Activated CD4-positive, alpha-beta memory T cell treated with anti-CD3 and anti-CD28 coated beads for 36 hours (primary cell): ENCODE measurements around the gene PARD3B. TPM values are rescaled to one million over a fixed set of nuclear protein-coding genes. Genes with fewer than 3 reads are reported as not detected.
A peak's percentile ranks its signal among the peaks of the same experiment; 100 is the strongest.

Source experiments
- CTCF ChIA-PET: fragments of 350-600 bp; sonication (Branson Sonifier 250); formaldehyde crosslinking; loops from one replicate; lab custom pipeline; 2021; ENCODE audit warnings: antibody characterized with exemption, inconsistent platforms; lab: Charles Lee
- POLR2A ChIA-PET: fragments of 350-600 bp; sonication (Branson Sonifier 250); formaldehyde crosslinking; loops from one replicate; lab custom pipeline; 2021; ENCODE audit warnings: antibody characterized with exemption; lab: Charles Lee
- DNase-seq: peaks from one replicate; pipeline ENCODE4 v3.0.0-alpha.2; 2020
- H3K27ac Mint-ChIP-seq: one replicate; pipeline ENCODE4 v1.8.0; 2021; ENCODE audit warnings: mixed read lengths
- H3K27me3 Mint-ChIP-seq: one replicate; pipeline ENCODE4 v1.8.0; 2021; ENCODE audit warnings: mixed read lengths
- H3K36me3 Mint-ChIP-seq: one replicate; pipeline ENCODE4 v1.8.0; 2021; ENCODE audit warnings: mixed read lengths
- H3K4me1 Mint-ChIP-seq: one replicate; pipeline ENCODE4 v1.8.0; 2021; ENCODE audit warnings: low read depth, mixed read lengths
- H3K4me3 Mint-ChIP-seq: one replicate; pipeline ENCODE4 v1.8.0; 2021; ENCODE audit warnings: mild to moderate bottlenecking, mixed read lengths
- H3K9me3 Mint-ChIP-seq: one replicate; pipeline ENCODE4 v1.8.0; 2021; ENCODE audit warnings: mixed read lengths
- intact Hi-C: fragments of 100-400 bp; cut with micrococcal nuclease; formaldehyde crosslinking; loops from one replicate; pipeline ENCODE4 v1.15.1; 2023
- total RNA-seq, 2 experiments: library from RNA; stranded (reverse); gene quantifications; one replicate each; pipeline ENCODE4 v1.2.3, GENCODE V29; 2021

The PARD3B gene
- total RNA-seq, 2 experiments from 2014 or later: 0.07 to 0.70 TPM

GRCh38 chr2:205656461-205656860 lies 1111.2 kb downstream of the PARD3B start:
- Mint-ChIP-seq H3K27me3 (peaks cover 6% of the 10 kb centered on the region), H3K9me3 (no peaks in the 10 kb centered on the region), H3K4me3 (no peak overlapping the region), H3K4me1 (peaks cover 13% of the 10 kb centered on the region), H3K27ac (no peak overlapping the region), H3K36me3 (no peaks in the 10 kb centered on the region)
- ChIA-PET CTCF (no interaction called here), POLR2A (no interaction called here)
- intact Hi-C loops: no loop called here
- no peak for DNase-seq

GRCh38 chr2:205656941-205657340 lies 1111.7 kb downstream of the PARD3B start:
- H3K4me3 Mint-ChIP-seq: no peak overlapping the region
- intact Hi-C loops: no loop called here
- peaks cover 14% of the 10 kb centered on the region for H3K4me1 Mint-ChIP-seq
- ChIA-PET CTCF (no interaction called here), POLR2A (no interaction called here)
- no peaks in the 10 kb centered on the region for H3K9me3 Mint-ChIP-seq
- H3K36me3 Mint-ChIP-seq: no peaks in the 10 kb centered on the region
- no peak overlapping the region for H3K27ac Mint-ChIP-seq
- no peak for DNase-seq
- H3K27me3 Mint-ChIP-seq: peaks cover 6% of the 10 kb centered on the region

GRCh38 chr2:205657579-205657978 lies 1112.3 kb downstream of the PARD3B start:
- Mint-ChIP-seq H3K36me3 (no peaks in the 10 kb centered on the region), H3K4me3 (no peak overlapping the region), H3K27ac (no peak overlapping the region), H3K27me3 (peaks cover 6% of the 10 kb centered on the region), H3K4me1 (peaks cover 14% of the 10 kb centered on the region), H3K9me3 (no peaks in the 10 kb centered on the region)
- intact Hi-C loops: no loop called here
- no peak for DNase-seq
- POLR2A ChIA-PET: no interaction called here
- CTCF ChIA-PET: no interaction called here

- H3K4me1 Mint-ChIP-seq: peaks cover 14% of the 10 kb centered on the region
- H3K27ac Mint-ChIP-seq: no peak overlapping the region
- POLR2A ChIA-PET: no interaction called here
- intact Hi-C loops: no loop called here
- H3K27me3 Mint-ChIP-seq: peaks cover 6% of the 10 kb centered on the region
- H3K9me3 Mint-ChIP-seq: no peaks in the 10 kb centered on the region
- no peak for DNase-seq
- H3K4me3 Mint-ChIP-seq: no peak overlapping the region
- CTCF ChIA-PET: no interaction called here
- H3K36me3 Mint-ChIP-seq: no peaks in the 10 kb centered on the region
Observed at GRCh38 chr2:205658068-205658467, 1112.8 kb downstream of the PARD3B start.

- Mint-ChIP-seq H3K4me3 (no peak overlapping the region), H3K36me3 (no peaks in the 10 kb centered on the region), H3K27ac (no peak overlapping the region), H3K4me1 (peaks cover 14% of the 10 kb centered on the region), H3K9me3 (no peaks in the 10 kb centered on the region), H3K27me3 (peaks cover 6% of the 10 kb centered on the region)
- ChIA-PET CTCF (no interaction called here), POLR2A (no interaction called here)
- DNase-seq: no peak
- intact Hi-C loops: no loop called here
Observed at GRCh38 chr2:205658572-205658971, 1113.3 kb downstream of the PARD3B start.

GRCh38 chr2:205659922-205660321 lies 1114.6 kb downstream of the PARD3B start:
- H3K36me3 Mint-ChIP-seq: no peaks in the 10 kb centered on the region
- intact Hi-C loops: loop anchor here (5.0 kb wide), 1 partner anchor 48 kb away; no protein-coding TSS in a partner anchor
- H3K27me3 Mint-ChIP-seq: peaks cover 6% of the 10 kb centered on the region
- CTCF ChIA-PET: no interaction called here
- H3K27ac Mint-ChIP-seq: no peak overlapping the region
- no peak overlapping the region for H3K4me3 Mint-ChIP-seq
- peaks cover 14% of the 10 kb centered on the region for H3K4me1 Mint-ChIP-seq
- no peaks in the 10 kb centered on the region for H3K9me3 Mint-ChIP-seq
- DNase-seq: no peak
- POLR2A ChIA-PET: no interaction called here

- intact Hi-C loops: loop anchor here (5.0 kb wide), 1 partner anchor 48 kb away; no protein-coding TSS in a partner anchor
- ChIA-PET CTCF (interaction anchor here (0.5 to 2.3 kb wide), 4 partner anchors 15 to 245 kb away, joined by 3 to 11 read pairs (median 3); no protein-coding TSS in a partner anchor), POLR2A (no interaction called here)
- DNase-seq: peak; percentile 53
- Mint-ChIP-seq H3K36me3 (no peaks in the 10 kb centered on the region), H3K27me3 (peaks cover 6% of the 10 kb centered on the region), H3K27ac (no peak overlapping the region), H3K4me3 (no peak overlapping the region), H3K9me3 (no peaks in the 10 kb centered on the region), H3K4me1 (peaks cover 14% of the 10 kb centered on the region)
Observed at GRCh38 chr2:205660521-205661124, 1115.3 kb downstream of the PARD3B start.

GRCh38 chr2:205661281-205661680 lies 1116.0 kb downstream of the PARD3B start:
- Mint-ChIP-seq H3K9me3 (no peaks in the 10 kb centered on the region), H3K4me1 (peaks cover 14% of the 10 kb centered on the region), H3K27ac (no peak overlapping the region), H3K4me3 (no peak overlapping the region), H3K27me3 (peaks cover 6% of the 10 kb centered on the region), H3K36me3 (no peaks in the 10 kb centered on the region)
- intact Hi-C loops: loop anchor here (5.0 kb wide), 1 partner anchor 49 kb away; no protein-coding TSS in a partner anchor
- ChIA-PET CTCF (interaction anchor here (0.5 to 2.3 kb wide), 3 partner anchors 15 to 118 kb away, joined by 3 to 11 read pairs (median 3); no protein-coding TSS in a partner anchor), POLR2A (no interaction called here)
- DNase-seq: no peak

- POLR2A ChIA-PET: no interaction called here
- H3K4me1 Mint-ChIP-seq: peaks cover 14% of the 10 kb centered on the region
Observed at GRCh38 chr2:205662206-205662965, 1117.1 kb downstream of the PARD3B start.

GRCh38 chr2:205665791-205666190 lies 1120.5 kb downstream of the PARD3B start:
- Mint-ChIP-seq H3K9me3 (peaks cover 5% of the 10 kb centered on the region), H3K27me3 (peaks cover 2% of the 10 kb centered on the region), H3K36me3 (no peaks in the 10 kb centered on the region), H3K4me1 (peaks cover 8% of the 10 kb centered on the region), H3K4me3 (no peak overlapping the region), H3K27ac (no peak overlapping the region)
- no peak for DNase-seq
- intact Hi-C loops: no loop called here
- ChIA-PET CTCF (no interaction called here), POLR2A (no interaction called here)

More at GRCh38 chr2:205662206-205662965, 1117.1 kb downstream of the PARD3B start:
- peaks cover 6% of the 10 kb centered on the region for H3K27me3 Mint-ChIP-seq
- peaks cover 1% of the 10 kb centered on the region for H3K9me3 Mint-ChIP-seq
- no peaks in the 10 kb centered on the region for H3K36me3 Mint-ChIP-seq
- H3K27ac Mint-ChIP-seq: no peak overlapping the region
- no peak for DNase-seq
- H3K4me3 Mint-ChIP-seq: no peak overlapping the region
- intact Hi-C loops: loop anchor here (5.0 kb wide), 1 partner anchor 50 kb away; no protein-coding TSS in a partner anchor
- CTCF ChIA-PET: interaction anchor here (0.9 to 2.3 kb wide), 2 partner anchors 13 to 264 kb away, joined by 3 to 11 read pairs; no protein-coding TSS in a partner anchor
